Suppressor macrophage (primary cell): Measurements from ENCODE around the gene TYROBP.
"Not testable (repeated sequence)": the region's sequence is repeated elsewhere in the genome, so short reads cannot be mapped to it uniquely, and the experiment has no call there.

Experiments
- DNase-seq, 4 experiments: peaks; one replicate each; pipeline ENCODE4 v3.0.0-alpha.2; 2020 to 2022

The TYROBP gene

DNA sequence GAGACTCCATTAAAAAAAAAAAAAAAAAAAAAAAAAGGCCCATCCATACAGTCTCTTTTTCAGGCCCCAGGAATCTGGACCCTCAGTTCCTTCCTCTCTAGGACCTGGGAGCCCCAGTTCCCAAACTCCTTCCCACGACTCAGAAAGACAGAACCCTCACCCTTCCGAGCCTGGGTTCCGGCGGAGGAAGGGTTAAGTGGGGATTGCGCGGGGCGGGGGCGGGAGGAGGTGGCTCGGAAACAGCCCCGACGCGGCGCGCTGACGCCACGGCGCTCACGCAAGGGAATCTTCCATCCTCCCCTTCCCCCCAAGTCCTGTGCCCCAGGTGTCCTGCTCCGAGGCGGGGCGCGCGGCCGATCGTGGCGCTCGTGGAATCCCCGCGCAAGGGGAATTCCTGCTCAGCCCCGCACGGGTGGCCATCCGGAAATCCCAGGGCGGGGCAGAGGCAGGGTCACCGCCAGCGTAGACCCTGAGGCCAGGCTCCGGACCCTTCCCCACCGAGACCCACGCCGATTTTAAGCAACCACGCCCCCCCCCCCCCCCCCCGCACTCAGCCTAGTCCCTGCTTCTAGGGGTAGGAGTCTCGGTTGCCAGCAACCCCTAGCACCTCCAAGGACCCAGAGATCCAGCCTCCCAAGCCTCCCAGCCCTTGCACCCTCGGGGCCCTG lies 8.4 kb downstream of the TYROBP start:
- DNase-seq = peak; percentile 88 to 95 (median 92)

DNA sequence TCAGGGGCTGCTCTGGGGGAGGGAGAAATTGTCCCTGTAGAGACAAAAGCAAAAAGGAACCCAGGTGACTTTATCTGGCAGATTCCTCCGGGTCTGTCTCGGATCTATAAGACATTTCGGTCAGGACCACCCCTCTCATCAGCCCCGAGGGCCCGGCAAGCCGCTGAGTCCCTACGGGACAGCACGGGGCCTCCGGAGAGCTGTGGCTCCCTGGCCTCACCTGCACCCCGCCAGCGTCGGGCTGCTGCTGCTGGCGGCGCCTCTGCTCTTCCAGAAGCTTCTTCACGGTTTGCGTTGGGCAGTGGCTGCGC lies 9.6 kb downstream of the TYROBP start:
- no peak for DNase-seq

DNA sequence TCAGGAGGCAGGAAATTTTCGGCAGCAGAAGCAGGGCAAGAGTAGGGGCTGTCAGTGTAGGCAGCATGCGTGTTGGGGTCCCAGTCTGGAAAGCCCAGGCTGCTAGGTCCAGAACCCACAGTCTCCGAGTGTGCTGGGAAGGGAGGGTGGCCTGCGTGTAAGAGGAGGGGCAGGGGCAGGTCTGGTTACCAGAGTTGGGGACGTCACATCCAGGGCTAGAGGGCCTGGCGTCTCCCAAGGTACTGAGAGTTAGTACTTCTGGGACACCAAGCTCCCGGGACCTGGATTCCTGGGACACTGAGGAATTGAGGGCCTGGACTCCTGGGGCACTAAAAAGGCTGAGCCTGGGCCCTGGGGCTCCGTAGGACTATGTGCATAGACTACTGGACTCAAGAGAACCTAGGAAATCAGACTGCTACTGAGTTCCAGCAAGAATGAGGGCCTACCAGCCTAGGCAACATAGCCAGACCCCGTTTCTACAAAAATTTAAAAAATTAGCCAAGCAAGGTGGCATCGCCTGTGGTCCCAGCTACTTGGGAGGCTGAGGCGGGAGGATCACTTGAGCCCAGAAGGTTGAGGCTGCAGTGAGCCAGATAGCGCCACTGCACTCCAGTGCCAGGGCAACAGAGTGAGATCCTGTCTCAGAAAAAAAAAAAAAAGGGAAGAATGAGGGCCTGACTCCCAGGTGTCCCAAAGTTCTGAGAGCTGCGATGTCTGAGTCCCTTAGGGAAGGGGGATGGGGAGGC lies 10.2 kb downstream of the TYROBP start:
- DNase-seq = no peak

DNA sequence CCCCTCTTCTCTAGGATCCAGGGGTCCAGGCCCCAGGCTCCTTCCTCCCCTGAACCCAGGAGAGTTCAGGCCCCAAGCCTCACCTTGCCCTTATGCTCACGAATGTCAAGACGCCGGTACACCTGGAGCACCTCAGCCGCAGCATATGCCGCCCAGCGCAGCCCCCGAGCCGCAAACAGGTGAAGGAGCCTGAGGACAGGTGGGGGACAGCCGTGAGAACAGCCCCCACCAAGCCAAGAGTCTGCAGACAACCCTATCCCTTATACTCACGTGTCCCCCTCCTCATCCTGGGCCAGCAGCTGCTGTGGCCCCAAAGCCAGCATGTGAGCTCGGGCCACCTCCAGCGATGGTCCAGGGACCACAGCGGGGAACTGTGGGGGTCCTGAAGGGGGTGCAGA lies 11.5 kb downstream of the TYROBP start:
- DNase-seq = no peak

DNA sequence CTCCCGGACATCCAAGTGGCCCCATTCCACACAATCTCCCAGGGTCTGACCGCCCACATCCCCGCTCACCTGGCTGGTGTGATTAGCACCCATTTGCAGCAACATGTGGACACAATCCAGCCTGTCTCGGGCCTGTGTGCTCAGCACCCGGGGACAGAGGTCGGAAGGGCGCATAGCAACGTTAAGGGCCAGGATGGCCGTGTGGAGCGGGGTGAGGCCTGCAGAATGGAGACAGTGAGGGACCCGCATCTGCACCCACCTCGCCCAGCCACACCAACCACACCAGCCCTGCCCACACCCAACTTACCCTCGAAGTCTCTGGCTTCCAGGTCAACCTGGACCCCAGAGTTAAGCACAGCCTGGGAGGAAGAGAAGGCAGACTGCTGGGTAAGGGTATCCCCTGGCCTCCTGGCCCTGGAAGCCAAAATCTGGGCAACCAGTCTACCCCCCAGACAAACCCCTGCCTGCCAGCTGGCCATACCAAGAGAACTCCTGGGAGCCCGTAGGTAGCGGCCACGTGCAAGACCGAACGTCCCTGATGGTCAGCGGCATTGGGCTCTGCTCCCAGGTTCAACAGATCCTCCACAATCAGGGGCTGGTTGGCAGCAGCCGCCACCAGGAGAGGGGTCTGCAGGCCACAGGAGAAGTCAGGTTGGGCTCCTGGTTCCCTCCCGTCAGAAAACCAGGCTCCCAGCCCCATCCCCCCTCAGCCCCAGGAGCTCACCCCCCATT lies 12.0 kb downstream of the TYROBP start:
- DNase-seq = no peak

DNA sequence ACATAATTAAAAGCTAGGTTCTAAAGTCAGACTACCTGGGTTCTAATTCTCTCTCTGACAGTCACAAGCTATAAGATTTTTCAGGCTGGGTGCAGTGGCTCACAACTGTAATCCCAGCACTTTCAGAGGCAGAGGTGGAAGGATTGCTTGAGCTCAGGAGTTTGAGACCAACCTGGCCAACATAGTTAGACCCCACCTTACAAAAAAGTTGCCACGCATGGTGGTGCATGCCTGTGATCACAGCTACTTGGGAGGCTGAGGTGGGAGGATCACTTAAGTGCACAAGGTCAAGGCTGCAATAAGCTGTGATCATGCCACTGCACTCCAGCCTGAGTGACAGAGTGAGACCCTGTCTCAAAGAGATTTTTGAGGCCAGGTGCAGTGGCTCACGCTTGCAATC lies 13.8 kb downstream of the TYROBP start:
- no peak for DNase-seq

DNA sequence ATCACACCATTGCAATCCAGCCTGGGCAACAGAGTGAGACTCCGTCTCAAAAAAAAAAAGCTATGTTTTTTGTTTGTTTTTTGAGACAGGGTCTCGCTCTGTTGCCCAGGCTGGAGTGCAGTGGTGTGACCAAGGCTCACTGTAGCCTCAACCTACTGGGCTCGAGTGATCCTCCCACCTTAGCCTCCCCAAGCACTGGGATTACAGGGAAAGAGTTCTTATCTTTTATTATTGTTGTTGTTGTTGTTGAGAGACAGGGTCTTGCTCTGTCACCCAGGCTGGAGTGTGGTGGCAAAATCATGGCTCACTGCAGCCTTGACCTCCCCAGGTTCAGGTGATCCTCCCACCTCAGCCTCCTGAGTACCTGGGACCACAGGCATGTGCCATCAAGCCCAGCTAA lies 16.3 kb downstream of the TYROBP start:
- not testable (repeated sequence) for DNase-seq

DNA sequence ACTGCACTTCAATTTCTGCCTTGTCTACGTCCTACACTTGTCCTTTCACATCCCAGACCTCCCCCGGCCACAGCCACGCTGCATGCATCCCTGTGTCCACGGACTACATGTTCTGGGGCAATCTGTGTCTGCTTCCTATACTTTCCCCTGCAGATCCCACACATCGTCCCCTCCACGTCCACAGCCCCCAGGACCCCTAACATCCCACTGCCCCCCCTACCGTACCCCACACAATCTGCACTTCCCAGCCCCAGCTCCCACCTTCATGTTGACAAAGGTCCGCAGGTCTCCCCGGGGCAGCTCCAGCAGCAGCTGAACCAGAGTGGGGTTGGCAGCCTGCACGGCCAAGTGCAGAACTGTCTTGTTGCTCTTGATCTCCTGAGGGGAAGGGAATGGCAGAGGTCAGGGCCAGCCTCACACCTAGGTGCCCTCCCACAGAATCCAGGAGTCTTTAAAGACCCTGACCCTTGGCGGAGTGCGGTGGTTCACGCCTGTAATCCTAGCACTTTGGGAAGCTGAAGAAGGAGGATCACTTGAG lies 17.9 kb downstream of the TYROBP start:
- no peak for DNase-seq

DNA sequence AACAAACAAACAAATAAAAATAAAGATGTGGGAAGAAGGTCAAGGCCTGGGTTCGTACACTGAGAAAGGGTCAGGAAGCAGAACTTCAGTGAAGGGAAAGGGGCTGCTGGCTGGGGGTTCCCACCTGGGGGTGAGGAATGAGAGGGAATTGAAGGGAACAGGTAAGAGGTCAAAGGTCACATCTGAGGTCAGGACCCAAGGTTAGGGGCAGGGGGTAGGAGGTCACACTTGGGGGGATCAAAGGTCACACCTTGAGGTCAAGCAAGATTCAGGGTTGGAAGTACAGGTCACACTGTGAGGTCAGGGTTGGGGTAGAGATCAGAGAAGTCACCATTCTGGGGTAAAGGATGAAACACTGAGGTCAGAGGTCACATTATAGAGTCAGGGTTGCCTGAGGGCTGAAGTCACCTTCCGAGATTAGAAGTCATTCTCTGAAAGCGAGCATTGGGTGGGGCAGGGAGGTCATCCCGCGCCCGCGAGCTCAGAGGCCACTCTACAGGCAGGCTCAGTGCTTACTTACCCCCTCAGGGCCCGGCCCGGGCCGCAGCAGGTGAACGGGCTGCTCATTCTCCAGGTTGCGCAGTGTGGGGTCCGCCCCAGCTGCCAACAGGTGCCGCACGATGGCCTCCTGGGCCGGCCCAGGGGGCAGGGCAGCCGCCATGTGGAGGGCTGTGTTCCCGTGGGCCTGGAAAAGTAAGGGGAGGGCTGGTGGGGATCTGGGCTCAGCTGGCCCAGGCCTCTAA lies 18.6 kb downstream of the TYROBP start:
- no peak for DNase-seq

DNA sequence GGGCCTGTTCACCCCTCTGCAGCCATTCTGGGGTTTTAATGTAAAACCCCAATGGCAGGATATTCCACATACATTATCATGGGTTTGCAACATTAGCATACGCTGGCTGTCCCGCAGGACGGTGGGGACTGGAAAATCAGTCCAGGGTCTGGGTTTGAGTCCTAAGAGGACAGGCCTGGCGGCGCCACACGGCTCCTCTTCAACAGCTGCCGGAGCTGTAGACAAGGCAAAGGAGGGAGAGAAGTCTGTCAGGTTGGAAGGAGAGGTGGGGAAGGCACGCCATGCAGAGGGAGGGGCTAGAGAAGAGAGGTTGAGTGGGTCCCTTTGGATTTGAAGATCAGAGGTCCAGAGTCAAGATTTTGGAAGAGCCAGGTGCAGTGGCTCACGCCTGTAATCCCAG lies 19.7 kb downstream of the TYROBP start:
- DNase-seq = no peak

DNA sequence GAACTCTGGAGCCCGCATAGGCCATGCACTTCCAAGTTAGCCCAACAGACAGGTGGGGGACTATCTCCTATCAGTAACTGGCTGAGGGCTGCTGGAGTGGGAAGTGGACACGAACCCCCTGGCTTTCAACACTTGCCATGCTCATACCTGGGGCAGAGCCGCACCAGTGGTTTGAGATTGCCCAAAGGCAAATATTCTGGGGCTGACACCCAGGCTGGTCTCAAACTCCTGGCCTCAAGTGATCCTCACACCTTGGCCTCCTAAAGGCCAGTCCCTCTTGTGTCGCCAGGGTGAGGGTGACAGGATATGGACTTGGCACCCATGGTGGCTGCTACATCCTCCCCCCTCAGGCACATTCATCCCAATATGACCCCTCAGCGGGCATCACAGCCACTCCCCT lies 20.9 kb downstream of the TYROBP start:
- no peak for DNase-seq

DNA sequence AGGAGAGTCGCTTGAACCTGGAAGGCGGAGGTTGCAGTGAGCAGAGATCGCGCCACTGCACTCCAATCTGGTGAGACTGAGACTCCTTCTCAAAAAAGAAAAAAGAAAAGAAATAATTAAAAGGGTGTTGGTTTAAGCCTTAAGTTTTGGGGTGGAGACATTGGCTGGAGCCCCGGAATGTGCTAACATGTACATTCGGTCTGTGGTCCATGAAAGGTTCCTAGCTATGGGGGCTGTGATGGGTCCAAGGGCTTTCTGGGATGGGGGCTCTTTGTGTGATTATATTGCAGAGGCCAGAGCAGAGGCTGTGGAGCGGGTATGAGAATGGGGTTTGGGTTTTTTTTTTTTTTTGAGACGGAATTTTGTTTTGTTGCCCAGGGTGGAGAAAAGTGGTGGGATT lies 22.2 kb downstream of the TYROBP start:
- no peak for DNase-seq

DNA sequence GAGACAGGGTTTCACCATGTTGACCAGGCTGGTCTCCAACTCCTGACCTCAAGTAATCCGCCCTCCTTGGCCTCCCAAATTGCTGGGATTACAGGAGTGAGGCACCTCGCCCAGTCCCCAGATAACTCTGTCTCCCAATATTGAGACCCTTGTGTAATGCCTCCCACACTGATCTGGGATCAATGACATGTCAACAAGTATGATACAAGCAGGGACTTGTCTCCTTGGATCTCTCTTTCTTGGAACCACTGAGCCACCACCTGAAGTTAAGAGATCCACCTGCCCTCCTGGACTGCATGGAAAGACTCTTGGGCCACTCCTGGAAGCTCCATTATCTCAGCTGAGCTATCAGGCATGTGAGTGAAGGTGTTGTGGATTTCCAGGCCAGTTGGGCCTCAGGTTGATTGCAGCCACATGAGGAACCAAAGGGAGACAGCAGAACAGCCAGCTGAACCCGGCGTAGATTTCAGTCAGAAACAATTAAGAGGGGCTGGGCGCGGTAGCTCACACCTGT lies 22.8 kb downstream of the TYROBP start:
- no peak for DNase-seq

DNA sequence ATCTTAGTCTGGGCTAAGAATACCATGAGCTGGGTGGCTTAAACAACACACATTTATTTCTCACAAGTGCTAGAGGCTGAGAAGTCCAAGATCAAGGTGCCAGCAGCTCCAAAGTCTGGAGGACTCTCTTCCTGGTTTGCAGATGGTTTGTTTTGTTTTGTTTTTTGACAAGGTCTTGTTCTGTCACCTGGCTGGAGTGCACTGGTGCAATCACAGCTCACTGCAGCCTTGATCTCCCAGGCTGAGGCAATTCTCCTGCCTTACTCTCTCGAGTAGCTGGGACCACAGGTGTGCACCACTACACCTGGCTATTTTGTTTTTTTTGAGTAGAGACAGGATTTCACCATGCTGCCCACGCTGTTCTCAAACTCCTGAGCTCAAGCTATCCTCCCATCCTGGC lies 24.2 kb downstream of the TYROBP start:
- no peak for DNase-seq

DNA sequence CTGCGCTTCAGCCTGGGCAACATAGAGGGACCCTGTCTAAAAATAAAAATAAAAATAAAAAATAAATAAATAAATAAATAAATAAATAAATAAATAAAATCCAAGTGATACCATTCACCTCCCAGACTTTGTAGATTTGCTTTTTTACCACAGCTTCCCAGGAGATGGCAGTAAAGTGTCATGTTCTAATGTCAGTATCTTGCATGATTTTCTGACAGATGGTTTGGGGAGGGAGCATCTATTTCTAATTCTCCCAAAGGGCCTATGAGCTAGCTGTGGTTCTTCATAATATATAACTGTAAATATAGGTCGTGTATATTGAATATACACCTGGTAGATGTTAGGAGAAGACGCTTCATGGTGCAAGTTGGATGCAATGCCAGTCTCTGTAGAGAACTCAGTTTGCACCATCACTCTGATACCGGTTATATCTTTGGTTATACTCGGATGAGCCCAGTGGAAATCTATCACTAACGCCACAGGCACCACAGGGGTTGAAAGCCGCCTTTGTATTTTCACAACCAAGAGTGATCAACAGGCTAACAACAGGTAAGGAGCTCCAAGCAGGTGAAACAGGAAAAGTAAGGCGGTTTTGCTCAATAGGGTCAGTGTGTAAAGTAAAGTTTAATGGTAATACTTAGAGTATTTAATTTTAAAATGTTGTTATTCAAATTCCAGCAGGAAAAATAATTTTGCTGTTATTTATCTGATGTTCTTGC lies 25.8 kb downstream of the TYROBP start:
- DNase-seq = peak; percentile 66 to 87 (median 84)

DNA sequence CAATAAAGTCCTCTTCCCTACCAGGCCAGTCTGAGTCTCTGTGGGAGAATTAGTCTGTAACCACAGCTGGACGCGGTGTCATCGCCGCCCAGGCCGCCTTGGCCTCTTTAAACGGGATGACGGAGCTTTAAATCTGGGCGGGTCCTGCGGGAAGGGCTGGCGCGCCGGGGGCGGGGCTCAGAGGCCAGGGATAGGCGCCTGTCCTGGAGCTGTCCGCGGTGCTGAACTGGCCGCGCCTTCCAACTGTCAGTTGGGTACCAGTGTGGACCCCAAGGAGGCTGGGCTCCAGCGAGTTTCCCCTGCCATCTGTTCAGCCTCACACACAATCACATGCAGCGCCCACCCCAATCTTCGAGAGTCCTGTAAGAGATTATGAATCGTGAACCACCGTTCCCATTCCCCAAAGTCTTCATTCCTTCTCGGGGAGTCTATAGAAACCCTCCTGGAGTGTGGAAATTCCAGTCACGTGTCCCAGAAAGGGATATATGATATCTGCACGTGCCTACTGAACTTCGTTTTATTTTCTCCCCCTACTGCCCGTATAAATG lies 28.3 kb downstream of the TYROBP start:
- peak; percentile 94 to 97 (median 96) for DNase-seq

DNA sequence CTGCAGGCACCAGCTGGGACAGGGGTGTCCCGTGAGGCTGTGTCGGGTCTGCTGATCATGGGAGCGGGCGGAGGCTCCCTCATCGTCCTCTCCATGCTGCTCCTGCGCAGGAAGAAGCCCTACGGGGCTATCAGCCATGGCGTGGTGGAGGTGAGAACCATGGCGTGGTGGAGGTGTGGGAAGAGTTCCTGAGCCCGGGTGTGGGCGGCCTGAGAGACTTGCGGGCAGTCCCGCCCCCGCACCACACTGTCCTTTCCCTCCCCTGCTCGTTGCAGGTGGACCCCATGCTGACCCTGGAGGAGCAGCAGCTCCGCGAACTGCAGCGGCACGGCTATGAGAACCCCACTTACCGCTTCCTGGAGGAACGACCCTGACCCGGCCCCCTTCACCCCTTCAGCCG lies 29.0 kb downstream of the TYROBP start:
- DNase-seq = no peak

DNA sequence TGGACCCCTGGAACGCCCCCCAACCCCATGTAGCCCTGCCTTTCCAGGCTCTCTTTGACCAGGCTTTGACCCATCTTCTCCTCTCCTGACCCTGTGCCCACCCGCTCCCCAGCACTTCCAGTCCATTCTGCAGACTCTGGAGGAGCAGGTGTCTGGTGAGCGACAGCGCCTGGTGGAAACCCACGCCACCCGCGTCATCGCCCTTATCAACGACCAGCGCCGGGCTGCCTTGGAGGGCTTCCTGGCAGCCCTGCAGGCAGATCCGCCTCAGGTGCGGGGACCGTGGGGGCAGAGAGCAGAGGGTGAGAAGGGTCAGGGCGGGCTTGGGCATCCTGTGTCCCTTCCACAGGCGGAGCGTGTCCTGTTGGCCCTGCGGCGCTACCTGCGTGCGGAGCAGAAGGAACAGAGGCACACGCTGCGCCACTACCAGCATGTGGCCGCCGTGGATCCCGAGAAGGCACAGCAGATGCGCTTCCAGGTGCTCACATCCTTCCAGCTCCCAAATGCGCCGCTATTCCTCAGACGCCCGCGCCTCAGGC lies 33.6 kb downstream of the TYROBP start:
- DNase-seq = no peak

DNA sequence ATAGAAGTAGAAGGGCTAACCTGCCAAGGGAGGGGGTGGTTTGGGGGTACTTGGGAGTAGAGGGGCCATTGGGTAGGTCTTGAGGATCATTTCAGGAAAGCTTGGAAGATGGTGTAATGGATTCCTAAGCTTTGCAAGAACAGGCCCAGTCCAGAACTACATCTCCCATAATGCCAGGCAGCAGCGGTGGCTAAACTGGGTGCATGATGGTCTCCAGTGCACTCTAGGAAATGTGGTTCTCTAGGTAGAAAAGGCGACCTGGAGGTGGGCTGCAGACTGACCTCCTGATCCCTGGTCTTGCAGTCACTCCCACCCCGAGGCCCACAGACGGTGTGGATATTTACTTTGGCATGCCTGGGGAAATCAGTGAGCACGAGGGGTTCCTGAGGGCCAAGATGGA lies 35.9 kb downstream of the TYROBP start:
- DNase-seq = no peak

DNA sequence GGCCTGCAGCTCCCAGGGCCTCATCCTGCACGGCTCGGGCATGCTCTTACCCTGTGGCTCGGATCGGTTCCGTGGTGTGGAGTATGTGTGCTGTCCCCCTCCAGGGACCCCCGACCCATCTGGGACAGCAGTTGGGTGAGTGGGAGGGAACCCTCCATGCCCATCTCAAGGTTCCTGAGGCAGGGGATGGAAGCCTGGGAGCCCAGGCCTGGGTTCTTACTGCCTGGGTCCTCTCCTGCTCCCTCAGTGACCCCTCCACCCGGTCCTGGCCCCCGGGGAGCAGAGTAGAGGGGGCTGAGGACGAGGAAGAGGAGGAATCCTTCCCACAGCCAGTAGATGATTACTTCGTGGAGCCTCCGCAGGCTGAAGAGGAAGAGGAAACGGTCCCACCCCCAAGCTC lies 36.5 kb downstream of the TYROBP start:
- no peak for DNase-seq

DNA sequence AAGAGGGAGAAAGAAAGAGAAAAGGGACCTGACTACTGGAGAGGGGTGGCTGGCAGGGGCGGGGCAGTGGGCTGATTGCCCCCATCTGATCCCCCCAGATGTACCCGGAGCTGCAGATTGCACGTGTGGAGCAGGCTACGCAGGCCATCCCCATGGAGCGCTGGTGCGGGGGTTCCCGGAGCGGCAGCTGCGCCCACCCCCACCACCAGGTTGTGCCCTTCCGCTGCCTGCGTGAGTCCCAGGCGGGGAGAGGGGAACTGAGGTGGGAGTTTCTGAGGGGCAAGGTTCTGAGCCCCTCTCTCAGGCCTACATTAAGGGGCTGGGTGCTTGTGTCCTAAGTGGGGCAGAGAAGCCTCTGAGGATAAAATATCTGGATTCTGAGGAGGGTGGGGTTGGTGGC lies 37.3 kb downstream of the TYROBP start:
- no peak for DNase-seq
